MV-4-11 (cell line): ENCODE measurements around the gene LY9.

Experiments used
- DNase-seq: peaks from one replicate; lab custom pipeline; 2025; lab: John Stamatoyannopoulos, UW

Gene LY9

DNA sequence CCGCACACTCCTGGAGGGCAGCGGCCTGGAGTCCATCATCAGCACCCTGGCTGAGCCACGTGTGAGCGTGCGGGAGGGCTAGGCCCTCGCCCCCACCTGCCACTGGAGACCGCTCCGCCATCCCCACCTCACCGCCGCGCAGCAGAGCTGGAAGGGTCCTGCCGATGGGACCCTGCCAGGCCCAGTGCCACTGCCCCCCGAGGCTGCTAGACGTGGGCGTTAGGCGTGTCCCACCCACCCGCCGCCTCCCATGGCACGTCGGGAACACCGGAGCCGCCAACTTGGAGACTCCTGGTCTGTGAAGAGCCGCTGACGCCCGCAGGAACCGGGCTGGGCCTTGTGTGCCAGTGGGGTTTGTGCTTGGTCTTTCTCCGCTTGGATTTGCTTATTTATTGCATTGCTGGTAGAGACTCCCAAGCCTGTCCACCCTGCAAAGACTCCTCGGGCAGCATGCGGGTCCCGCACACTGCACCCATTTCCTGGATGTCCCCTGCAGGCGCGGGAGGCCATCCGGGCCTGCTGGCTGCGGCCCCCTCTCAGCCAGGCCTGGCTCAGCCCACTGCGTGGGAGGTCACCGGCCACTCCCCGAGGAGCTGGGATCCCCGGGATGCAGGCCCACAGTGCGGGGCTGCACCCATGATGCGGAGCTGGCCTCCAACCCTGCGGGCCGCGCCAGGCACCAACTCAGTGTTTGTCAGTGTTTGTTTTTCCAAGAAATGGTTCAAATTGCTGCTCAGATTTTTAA, 6.0 kb downstream of the LY9 start:
- DNase-seq: no peak

DNA sequence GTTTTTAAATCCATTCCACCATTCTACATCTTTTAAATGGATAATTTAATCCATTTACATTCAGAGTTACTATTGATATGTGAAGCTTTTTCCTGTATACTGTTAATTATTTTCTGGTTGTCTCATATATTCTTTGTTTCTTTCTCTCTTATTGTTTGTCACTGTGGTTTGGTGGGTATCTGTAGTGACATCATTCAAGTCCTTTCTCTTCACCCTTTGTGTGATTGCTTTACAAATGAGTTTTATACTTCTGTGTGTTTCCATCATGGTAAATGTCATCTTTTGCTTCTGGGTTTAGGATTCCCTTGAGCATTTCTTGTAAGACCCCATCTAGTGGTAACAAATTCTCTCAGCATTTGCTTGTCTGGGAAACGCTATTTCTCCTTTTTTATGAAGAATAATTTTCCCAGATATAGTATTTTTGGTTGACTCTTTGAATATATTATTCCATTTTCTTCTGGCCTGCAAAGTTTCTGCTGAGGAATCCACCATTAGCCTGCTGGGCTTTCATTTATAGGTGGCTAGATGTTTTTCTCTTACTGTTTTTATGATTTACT, 10.2 kb downstream of the LY9 start:
- DNase-seq: peak; percentile 3

DNA sequence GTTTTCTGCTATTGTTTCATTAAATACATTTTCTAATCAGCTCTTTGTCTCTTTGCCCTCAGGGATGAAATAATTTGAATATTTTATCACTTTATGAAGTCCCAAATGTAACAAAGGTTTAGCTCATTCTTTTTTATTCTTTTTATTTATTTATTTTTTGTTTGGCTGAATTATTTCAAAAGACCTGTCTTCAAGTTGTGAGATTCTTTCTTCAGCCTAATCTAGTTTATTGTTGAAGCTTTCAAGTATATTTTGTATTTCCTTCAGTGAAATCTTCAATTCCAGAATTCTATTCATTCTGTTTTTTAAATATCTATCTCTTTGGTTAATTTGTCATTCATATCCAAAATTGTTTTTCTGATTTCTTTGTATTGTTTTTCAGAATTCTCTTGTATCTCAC, 10.8 kb downstream of the LY9 start:
- no peak for DNase-seq

DNA sequence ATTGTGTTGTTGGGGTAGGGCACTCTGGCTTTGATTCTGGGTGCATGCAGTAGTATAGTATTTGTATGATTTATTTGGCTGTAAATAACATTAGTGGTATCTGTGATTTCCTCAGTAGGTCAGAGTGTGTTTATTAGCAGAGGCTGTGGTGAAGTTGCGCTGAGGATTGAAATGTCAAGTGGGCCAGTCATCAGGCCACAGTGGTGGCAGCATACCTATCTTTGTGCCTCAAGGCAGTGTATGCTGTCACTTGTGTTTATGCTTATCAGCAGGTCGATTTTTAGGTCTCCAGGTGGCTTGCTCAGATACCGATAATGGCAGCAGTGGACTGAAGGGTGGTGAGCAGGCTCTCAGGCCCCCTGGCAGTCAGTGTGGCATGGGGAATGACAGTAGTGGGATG, 11.3 kb downstream of the LY9 start:
- DNase-seq: no peak

DNA sequence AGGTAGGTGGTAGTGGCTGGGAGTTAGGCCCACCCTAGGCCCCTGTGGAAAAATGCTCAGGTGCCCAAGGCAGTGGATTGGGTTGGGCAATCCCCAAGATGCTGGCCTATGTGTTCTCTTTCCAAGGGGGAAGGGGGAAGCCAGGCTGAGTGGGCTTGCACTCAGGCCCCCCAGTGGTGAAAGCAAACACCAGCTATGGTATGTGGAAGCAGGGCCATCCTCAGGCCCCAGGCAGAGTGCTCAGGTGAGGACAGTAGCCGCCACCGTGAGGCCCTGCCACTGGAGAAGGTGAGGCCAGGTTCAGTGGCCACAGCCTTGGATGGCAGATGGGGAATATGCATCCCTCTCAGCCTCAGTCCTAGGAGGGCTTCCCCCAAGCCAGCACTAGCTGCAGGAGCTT, 11.8 kb downstream of the LY9 start:
- DNase-seq: no peak

DNA sequence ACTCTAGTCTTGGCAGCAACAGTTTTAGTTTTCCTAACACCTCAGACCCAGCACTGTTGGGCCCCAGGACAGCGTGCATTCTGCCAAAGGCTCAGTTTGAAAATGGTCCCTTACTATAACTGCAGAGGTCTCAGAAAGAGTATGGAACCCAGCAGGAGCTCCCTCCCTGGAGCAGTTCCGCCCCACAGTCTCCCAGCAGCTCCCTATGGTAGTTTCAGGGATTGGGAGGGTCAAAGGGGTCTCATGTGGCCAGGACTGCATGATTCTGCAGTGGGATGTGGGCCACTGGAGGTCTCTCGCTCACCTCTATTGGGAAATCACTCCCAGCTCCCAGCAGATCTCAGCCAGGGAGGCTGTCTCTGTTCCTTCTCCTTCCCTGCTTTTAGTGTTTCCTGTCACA, 12.3 kb downstream of the LY9 start:
- no peak for DNase-seq

DNA sequence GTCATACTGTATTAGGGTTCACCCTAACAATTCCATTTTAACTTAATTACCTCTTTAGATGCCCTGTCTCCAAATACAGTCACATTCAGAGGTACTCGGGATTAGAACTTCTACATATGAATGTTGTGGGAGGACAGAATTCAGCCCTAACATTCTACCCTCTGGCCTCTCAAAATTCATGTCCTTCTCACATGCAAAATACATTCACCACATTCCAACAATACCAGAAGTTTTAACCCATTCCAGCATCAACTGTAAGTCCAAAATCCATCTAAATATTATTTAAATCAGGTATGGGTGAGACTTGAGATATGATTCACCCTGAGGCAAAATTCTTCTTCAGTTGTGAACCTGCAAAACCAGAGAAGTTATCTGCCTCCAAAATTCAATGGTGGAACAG, 14.5 kb downstream of the LY9 start:
- DNase-seq: no peak

DNA sequence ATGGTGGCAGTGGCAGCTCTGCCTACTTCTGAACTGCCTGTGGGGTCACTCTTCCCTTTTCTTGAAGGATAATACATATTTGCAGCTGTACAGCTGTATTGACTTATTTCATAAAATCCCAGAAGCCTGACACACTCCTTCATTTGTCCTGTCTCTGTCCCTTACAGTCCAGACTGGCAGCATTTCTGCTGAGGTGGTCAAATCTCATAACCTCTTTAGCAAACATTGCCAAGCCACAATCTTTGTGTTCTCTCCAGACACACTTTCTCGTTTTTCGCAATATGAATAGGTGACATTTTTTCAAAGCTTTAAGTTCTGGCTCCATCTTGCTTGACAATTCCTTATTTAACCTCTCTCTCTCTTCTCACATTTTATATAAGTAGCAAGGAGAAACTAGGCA, 15.2 kb downstream of the LY9 start:
- DNase-seq: no peak

DNA sequence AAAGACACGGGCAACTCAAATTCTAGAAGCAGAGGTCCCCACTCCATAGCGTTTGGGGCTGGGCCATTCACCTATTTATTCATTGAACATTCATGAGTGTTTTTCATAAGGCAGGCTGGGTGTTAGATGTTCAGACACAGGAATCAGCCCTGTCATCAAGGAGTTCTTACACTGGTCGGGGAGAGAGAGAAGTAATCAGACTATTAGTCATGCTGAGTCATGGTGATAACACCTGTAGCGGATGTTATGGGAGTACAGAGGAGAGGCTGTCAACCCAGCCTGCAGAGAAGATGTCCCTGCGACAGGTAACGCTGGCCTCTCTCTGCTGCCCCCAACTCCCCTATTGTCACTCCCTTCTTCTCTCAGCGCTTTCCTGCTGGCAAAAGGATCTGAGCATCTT, 17.2 kb downstream of the LY9 start:
- DNase-seq: no peak

DNA sequence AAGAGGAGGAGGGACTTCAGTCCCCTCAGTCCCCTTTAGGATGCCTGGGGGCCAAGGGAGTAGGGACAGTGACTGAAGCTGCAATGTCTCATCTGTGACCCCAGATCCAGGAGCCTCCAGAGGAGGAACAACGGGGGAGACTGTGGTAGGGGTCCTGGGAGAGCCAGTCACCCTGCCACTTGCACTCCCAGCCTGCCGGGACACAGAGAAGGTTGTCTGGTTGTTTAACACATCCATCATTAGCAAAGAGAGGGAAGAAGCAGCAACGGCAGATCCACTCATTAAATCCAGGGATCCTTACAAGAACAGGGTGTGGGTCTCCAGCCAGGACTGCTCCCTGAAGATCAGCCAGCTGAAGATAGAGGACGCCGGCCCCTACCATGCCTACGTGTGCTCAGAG, 18.3 kb downstream of the LY9 start:
- no peak for DNase-seq

DNA sequence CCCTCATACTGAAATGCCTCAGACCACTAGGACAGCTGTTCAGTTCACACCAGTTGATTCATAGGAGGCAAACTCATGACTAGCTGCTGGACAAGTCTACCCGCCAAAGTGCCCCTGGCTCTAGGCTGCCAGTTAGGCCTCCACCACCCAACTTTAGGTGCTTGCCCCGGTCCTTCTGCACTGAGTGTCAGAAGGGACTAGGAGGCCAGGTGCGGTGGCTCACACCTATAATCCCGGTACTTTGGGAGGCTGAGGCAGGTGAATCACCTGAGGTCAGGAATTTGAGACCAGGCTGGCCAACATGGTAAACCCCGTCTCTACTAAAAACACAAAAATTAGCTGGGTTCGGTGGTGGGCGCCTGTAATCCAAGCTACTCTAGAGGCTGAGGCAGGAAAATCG, 18.9 kb downstream of the LY9 start:
- no peak for DNase-seq

DNA sequence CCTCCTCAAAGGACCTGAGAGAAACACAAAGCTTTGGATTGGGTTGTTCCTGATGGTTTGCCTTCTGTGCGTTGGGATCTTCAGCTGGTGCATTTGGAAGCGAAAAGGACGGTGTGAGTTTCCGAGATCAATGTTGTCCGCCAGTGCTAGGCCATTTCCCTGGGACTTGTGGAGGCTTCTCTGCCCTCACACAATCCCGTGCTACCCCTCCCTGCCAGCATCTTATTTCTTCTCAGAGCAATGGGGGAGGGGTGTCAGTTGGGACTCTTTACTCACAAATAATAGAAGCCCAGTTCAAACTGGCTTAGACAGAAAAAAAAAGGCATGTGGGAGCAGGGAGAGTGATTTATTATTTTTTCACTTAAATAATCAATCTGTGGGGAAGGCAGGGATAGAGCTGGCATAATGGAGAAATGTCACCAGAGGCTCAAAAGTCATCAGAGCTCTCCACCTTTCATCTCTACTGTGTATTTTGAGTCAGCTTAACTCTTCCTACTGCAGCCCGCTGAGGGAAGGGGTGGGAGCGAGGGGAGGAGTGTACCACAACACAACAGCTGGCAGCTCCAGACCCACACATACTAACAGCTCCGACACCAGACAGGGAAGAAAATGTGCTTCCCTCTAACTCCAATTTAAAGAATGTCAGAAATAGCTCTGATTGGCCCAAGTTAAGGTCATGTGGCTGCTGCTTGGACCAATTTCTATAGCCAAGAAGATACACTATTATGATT, 22.4 kb downstream of the LY9 start:
- DNase-seq: no peak

DNA sequence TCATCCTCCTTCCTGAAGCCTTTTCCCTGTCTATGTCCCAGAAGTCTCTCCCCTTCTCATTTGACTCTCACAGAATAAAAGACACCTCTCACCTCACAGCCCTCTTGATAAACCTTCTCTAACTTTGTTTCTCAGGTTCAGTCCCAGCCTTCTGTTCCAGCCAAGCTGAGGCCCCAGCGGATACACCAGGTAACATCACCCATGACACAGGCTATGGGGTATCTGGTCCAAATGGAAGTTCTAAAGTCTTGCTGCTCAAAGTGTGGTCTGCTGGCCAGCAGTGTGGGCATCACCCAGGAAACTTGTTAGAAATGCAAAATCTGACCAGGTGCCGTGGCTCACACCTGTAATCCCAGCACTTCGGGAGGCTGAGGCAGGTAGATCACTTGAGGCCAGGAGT, 23.2 kb downstream of the LY9 start:
- DNase-seq: no peak

DNA sequence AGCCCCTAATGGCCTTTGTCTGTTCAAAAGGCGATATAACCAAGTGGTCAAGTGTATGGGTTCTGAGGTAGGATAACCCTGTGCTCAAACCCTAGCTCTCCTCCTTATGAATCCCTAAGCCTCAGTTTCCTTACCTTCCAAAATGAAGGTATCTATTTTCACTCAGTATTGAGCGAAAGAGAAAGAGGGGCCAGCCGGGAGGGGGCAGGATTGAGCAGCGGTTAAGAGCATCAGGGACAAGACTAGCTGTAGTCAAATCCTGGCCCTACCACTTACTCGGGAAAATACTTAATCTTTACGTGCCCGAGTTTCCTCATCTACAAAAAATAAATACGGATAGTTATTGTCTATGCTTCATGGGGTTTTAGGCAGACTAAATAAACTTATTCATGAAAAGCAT, 25.7 kb downstream of the LY9 start:
- no peak for DNase-seq

DNA sequence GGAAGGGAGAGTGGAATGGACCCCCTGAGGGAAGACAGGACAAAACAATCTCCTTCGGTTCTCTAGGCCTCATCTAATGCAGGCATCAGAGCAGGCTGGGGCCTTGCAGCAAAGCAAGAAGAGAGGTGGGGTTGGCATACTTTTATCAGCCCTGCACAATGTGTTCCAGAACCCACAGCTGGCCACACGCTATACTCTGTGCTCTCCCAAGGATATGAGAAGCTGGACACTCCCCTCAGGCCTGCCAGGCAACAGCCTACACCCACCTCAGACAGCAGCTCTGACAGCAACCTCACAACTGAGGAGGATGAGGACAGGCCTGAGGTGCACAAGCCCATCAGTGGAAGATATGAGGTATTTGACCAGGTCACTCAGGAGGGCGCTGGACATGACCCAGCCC, 27.3 kb downstream of the LY9 start:
- no peak for DNase-seq

DNA sequence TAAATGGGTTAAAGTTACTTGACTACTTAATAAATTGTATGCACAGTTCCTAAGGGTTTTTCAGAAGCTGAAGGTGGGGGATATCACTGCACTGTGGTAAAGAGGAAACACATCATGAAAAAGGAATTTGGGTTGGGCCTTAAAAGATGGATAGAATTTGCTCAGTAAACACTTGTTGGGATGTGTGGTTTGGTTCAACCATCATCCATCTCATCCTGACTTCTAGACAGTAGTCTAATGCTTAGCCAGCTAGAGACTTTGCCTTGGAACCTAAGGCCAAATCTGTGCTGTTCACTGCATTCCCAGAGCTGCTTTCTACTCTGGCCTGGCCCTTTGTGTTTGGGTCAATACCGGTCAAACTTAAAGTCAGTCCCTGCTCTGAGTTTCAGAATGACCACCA, 30.6 kb downstream of the LY9 start:
- no peak for DNase-seq

DNA sequence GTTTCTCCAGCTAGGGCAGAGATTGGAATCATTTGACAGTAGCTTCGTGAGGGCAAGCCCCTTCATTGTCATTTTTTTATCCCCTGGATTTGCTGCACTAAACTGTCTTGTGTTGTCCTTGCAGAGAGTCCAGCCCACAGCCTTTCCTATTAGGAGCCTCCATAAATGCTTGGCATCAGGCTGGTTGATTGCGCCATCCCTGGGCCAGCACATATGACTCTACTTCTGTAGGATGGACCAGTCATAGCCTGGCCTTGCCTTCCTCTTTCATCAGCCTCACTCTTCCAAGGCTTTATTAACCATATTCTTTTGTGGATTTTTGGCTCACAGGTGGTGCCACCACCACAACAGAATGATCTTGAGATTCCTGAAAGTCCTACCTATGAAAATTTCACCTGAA, 31.4 kb downstream of the LY9 start:
- DNase-seq: peak; percentile 32

DNA sequence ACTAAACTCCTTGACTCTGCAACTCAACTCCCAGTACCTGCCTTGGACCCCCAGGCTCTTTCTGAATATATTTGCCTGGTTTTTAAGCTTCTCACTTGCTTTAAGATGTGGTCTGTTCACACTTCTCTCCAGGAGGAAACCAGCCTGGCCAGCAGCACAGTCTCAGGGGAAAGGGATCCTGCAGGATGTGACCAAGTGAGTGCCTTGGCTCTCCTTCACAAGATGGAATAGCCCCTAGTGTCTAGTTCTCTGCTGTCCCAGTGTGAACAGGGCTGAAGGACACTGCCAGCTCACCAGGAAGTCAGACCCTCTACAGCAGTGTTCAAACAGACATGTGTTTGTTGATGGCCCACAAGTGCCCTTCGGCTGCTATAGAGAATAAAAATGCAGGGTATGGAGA, 33.8 kb downstream of the LY9 start:
- DNase-seq: no peak

DNA sequence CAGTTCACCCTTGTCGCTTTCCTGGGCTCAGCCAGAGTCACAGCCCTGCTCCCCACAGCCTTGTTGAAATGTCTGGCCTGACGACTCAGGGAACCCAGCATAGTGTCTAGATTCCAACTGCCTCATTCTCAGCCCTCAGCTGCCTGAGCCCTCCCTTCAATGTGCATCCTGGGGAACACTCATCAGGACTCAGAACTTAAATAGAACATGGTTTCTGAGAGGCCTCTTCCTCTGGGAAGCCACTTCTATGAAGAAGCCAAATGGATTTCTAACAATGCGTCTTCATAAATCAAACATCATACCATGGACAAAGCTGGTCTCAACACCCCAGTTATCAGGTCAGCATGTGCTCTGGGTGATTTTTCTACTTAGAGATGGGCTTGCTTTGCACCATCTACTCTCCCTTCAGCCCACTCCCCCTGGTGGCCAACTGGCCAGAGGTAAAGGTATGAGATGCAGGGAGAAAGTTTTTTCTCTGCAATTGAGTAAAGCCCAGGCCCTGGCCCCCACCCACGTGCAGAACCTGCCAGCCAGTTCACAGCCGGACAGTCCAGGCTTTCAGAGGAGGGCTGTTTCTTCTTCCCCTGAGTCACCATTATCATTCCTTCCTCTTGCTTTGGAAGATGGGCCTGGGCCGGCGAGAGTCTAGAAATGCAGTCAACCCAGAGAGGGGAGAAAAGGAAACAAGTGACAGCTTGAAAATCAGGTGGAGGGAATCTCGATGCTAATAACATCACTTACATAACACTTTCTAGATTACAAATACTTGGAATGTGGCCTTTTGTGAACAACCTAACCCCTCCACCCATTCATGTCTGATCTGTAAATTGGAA, 34.6 kb downstream of the LY9 start:
- peak; percentile 34 for DNase-seq

DNA sequence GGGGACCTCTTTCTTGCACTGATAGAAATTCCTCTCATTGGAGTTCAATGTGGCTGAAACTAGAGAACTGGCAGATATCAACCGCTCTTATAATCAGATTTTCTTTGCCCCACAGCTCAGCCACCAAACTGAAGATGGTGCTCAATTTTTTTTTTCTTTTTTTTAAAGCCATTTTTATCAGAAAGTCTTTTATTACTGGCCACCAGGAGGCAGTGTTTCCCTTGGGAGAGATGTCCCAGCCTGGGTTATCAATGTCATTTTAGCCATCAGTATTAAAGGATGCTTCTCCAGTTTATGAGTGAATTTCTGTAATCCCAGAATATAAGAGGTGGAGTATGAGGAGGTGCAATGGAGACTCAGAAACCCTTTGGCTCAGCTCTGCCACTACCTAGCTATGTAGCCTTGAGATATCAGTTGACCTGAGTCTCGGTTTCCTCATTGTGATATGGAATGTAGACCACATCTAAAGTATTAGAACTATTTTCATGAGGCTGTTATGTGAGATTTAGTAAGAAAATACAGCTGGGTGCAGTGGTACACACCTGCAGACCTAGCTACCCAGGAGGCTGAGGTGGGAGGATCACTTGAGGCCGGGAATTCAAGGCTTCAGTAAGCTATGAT, 39.1 kb downstream of the LY9 start:
- DNase-seq: peak; percentile 31

DNA sequence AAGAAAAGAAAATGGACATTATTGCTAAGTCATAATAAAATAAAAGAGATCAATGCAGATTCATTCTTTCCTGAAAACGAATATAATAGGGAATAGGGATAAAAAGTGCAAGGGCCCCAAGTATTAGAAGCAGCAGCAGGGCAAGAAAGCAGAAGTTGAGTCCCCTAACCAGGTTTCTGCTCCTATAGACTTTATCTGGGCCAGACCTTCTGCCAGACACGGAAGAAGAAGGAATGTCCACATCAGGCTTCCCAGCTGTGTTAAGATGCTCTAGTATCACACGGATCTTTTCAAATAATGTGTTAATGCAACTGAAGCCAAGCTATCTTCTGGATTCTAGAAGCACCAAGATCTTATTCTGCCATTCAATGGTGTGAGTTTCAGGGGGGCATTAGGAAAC, 39.8 kb downstream of the LY9 start:
- no peak for DNase-seq

DNA sequence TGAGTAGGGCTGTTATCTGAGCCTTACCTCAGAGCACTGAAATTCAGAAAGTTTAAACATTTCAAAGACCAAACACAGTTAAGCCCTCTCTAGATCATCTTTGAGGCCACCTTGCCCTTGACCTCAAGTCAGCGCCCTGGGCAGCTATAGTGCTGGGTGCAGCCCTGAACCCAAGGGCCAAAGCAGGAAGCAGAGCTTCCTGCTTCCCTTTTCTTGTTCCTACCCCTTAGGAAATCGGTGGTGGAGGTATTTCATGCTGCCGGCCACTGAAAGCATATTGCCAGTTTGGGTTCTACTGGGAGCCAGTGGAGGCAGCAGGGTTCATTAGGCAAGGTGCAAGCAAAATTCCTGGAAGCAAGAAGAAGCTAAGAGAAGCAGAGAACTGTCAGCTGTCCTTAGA, 40.6 kb downstream of the LY9 start:
- peak; percentile 63 for DNase-seq
